GM23248 (cell line): ENCODE data around the gene VEZT.
"Not testable (repeated sequence)": the region's sequence is repeated elsewhere in the genome, so short reads cannot be mapped to it uniquely, and the experiment has no call there.

Experiments used
- EZH2 ChIP-seq: fragments of 200-600 bp; sonication (generic); IDR thresholded peaks from 2 replicates; pipeline ENCODE4 v1.6.1; 2018; ENCODE audit warnings: antibody characterized with exemption, mild to moderate bottlenecking; ENCODE audit not compliant: insufficient read depth, poor library complexity, severe bottlenecking
- EZH2phosphoT487 ChIP-seq: fragments of 200-600 bp; sonication (generic); IDR thresholded peaks from 2 replicates; pipeline ENCODE4 v1.6.1; 2018; ENCODE audit warnings: antibody characterized with exemption, moderate library complexity, mild to moderate bottlenecking, low read depth; ENCODE audit not compliant: insufficient read depth

DNA sequence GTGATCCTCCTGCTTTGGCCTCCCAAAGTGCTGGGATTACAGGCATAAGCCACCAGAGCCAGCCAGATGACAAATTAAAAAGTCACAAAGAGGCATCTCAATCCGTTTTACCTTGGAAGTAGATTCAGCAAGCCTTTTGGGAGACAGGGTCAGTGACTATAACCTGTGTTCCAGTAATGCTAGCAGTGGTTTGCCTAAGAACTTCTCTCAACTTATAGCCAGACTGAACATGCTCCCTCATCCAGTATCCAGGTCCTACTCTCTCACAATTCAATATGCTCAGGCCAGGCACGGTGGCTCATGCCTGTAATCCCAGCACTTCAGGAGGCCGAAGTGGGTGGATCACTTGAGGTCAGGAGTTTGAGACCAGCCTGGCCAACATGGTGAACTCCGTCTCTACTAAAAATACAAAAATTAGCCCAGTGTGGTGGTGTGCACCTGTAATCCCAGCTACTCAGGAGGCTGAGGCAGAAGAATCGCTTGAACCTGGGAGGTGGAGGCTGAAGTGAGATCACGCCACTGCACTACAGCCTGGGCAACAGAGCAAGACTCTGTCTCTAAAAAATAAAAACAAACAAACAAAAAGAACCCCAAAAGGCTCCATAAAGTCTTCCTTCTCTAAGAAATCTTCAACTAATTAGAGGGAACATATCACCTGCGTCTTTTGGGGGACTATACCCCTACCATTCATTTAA, 20.6 kb upstream of the VEZT start:
- TF ChIP-seq EZH2, EZH2phosphoT487: not testable (repeated sequence)
